ENCODE data around the gene BCAR3.

BCAR3 gene

GRCh38 chr1:93714356-93714755 lies 32.7 kb upstream of the BCAR3 start:
- Mint-ChIP-seq H3K27ac (no peak overlapping the region), H3K4me3 (no peak overlapping the region), H3K27me3 (peaks cover 11% of the 10 kb centered on the region), H3K36me3 (ENCODE audit: low read depth) (peaks cover 3% of the 10 kb centered on the region), H3K9me3 (peaks cover 11% of the 10 kb centered on the region), H3K4me1 (ENCODE audit: low read depth) (peaks cover 52% of the 10 kb centered on the region)
- no peak for DNase-seq

GRCh38 chr1:93713341-93713740 lies 31.7 kb upstream of the BCAR3 start:
- DNase-seq: no peak
- Mint-ChIP-seq H3K36me3 (ENCODE audit: low read depth) (peaks cover 3% of the 10 kb centered on the region), H3K27me3 (peaks cover 11% of the 10 kb centered on the region), H3K4me3 (no peak overlapping the region), H3K27ac (no peak overlapping the region), H3K4me1 (ENCODE audit: low read depth) (peaks cover 62% of the 10 kb centered on the region), H3K9me3 (peaks cover 11% of the 10 kb centered on the region)

- peaks cover 11% of the 10 kb centered on the region for H3K27me3 Mint-ChIP-seq
- no peak overlapping the region for H3K27ac Mint-ChIP-seq
Observed at GRCh38 chr1:93712741-93713140, 31.1 kb upstream of the BCAR3 start.

GRCh38 chr1:93710499-93711453 lies 29.1 kb upstream of the BCAR3 start:
- DNase-seq: no peak
- H3K4me1 Mint-ChIP-seq (ENCODE audit: low read depth): peaks cover 53% of the 10 kb centered on the region
- no peak overlapping the region for H3K27ac Mint-ChIP-seq
- H3K27me3 Mint-ChIP-seq: peaks cover 11% of the 10 kb centered on the region
- H3K4me3 Mint-ChIP-seq: no peak overlapping the region
- H3K36me3 Mint-ChIP-seq (ENCODE audit: low read depth): no peaks in the 10 kb centered on the region
- no peaks in the 10 kb centered on the region for H3K9me3 Mint-ChIP-seq

More at GRCh38 chr1:93712741-93713140, 31.1 kb upstream of the BCAR3 start:
- DNase-seq: no peak
- H3K4me1 Mint-ChIP-seq (ENCODE audit: low read depth): peaks cover 68% of the 10 kb centered on the region
- no peak overlapping the region for H3K4me3 Mint-ChIP-seq
- H3K36me3 Mint-ChIP-seq (ENCODE audit: low read depth): peaks cover 3% of the 10 kb centered on the region
- peaks cover 10% of the 10 kb centered on the region for H3K9me3 Mint-ChIP-seq

- DNase-seq: no peak
- Mint-ChIP-seq H3K4me3 (no peak overlapping the region), H3K27ac (no peak overlapping the region), H3K9me3 (no peaks in the 10 kb centered on the region), H3K36me3 (ENCODE audit: low read depth) (no peaks in the 10 kb centered on the region), H3K27me3 (peaks cover 15% of the 10 kb centered on the region), H3K4me1 (ENCODE audit: low read depth) (peaks cover 46% of the 10 kb centered on the region)
Observed at GRCh38 chr1:93708734-93709481, 27.3 kb upstream of the BCAR3 start.

GRCh38 chr1:93707956-93708355 lies 26.3 kb upstream of the BCAR3 start:
- Mint-ChIP-seq H3K36me3 (ENCODE audit: low read depth) (no peaks in the 10 kb centered on the region), H3K27me3 (peaks cover 14% of the 10 kb centered on the region), H3K4me3 (peak overlapping the region; percentile 32), H3K27ac (peak overlapping the region; percentile 85), H3K9me3 (no peaks in the 10 kb centered on the region), H3K4me1 (ENCODE audit: low read depth) (peaks cover 47% of the 10 kb centered on the region)
- peak; percentile 51 for DNase-seq

GRCh38 chr1:93705892-93706500 lies 24.4 kb upstream of the BCAR3 start:
- no peaks in the 10 kb centered on the region for H3K36me3 Mint-ChIP-seq (ENCODE audit: low read depth)
- DNase-seq: no peak
- H3K27me3 Mint-ChIP-seq: peaks cover 4% of the 10 kb centered on the region
- peaks cover 39% of the 10 kb centered on the region for H3K4me1 Mint-ChIP-seq (ENCODE audit: low read depth)
- no peak overlapping the region for H3K27ac Mint-ChIP-seq
- H3K9me3 Mint-ChIP-seq: no peaks in the 10 kb centered on the region
- no peak overlapping the region for H3K4me3 Mint-ChIP-seq

GRCh38 chr1:93704052-93704451 lies 22.4 kb upstream of the BCAR3 start:
- no peak for DNase-seq
- peaks cover 28% of the 10 kb centered on the region for H3K4me1 Mint-ChIP-seq (ENCODE audit: low read depth)

GRCh38 chr1:93703643-93704042 lies 22.0 kb upstream of the BCAR3 start:
- Mint-ChIP-seq H3K27ac (no peak overlapping the region), H3K36me3 (ENCODE audit: low read depth) (no peaks in the 10 kb centered on the region), H3K4me1 (ENCODE audit: low read depth) (peaks cover 24% of the 10 kb centered on the region), H3K9me3 (no peaks in the 10 kb centered on the region), H3K27me3 (peaks cover 4% of the 10 kb centered on the region), H3K4me3 (no peak overlapping the region)
- no peak for DNase-seq

More at GRCh38 chr1:93704052-93704451, 22.4 kb upstream of the BCAR3 start:
- Mint-ChIP-seq H3K27me3 (peaks cover 4% of the 10 kb centered on the region), H3K27ac (peak overlapping the region; percentile 27), H3K9me3 (no peaks in the 10 kb centered on the region), H3K36me3 (ENCODE audit: low read depth) (no peaks in the 10 kb centered on the region), H3K4me3 (no peak overlapping the region)

- H3K9me3 Mint-ChIP-seq: no peaks in the 10 kb centered on the region
- H3K27me3 Mint-ChIP-seq: peaks cover 4% of the 10 kb centered on the region
- no peak overlapping the region for H3K27ac Mint-ChIP-seq
- DNase-seq: no peak
- H3K4me3 Mint-ChIP-seq: no peak overlapping the region
- peaks cover 15% of the 10 kb centered on the region for H3K4me1 Mint-ChIP-seq (ENCODE audit: low read depth)
- H3K36me3 Mint-ChIP-seq (ENCODE audit: low read depth): no peaks in the 10 kb centered on the region
Observed at GRCh38 chr1:93702828-93703183, 21.2 kb upstream of the BCAR3 start.

GRCh38 chr1:93702111-93702827 lies 20.6 kb upstream of the BCAR3 start:
- no peak overlapping the region for H3K27ac Mint-ChIP-seq
- no peak for DNase-seq
- no peaks in the 10 kb centered on the region for H3K9me3 Mint-ChIP-seq
- no peak overlapping the region for H3K4me3 Mint-ChIP-seq
- H3K36me3 Mint-ChIP-seq (ENCODE audit: low read depth): no peaks in the 10 kb centered on the region
- H3K27me3 Mint-ChIP-seq: peaks cover 4% of the 10 kb centered on the region
- H3K4me1 Mint-ChIP-seq (ENCODE audit: low read depth): peaks cover 13% of the 10 kb centered on the region

GRCh38 chr1:93701629-93702028 lies 20.0 kb upstream of the BCAR3 start:
- Mint-ChIP-seq H3K36me3 (ENCODE audit: low read depth) (no peaks in the 10 kb centered on the region), H3K9me3 (no peaks in the 10 kb centered on the region), H3K4me3 (no peak overlapping the region), H3K27ac (no peak overlapping the region), H3K4me1 (ENCODE audit: low read depth) (peaks cover 13% of the 10 kb centered on the region), H3K27me3 (peaks cover 4% of the 10 kb centered on the region)
- DNase-seq: no peak

GRCh38 chr1:93700532-93701469 lies 19.2 kb upstream of the BCAR3 start:
- Mint-ChIP-seq H3K4me1 (ENCODE audit: low read depth) (peaks cover 13% of the 10 kb centered on the region), H3K9me3 (no peaks in the 10 kb centered on the region), H3K4me3 (no peak overlapping the region), H3K27me3 (peaks cover 4% of the 10 kb centered on the region), H3K36me3 (ENCODE audit: low read depth) (no peaks in the 10 kb centered on the region), H3K27ac (no peak overlapping the region)
- DNase-seq: no peak

All from activated T-cell treated with anti-CD3 and anti-CD28 coated beads, Interleukin-2, amount 50 U/mL, for 24 hours (primary cell).